HG03457 (cell line): ENCODE data around the gene NDST1.

Experiments used
- ATAC-seq: cut with Tn5 transposase; IDR thresholded peaks from one replicate; pipeline ENCODE4 v1.9.1; 2021; ENCODE audit warnings: moderate number of reproducible peaks; ENCODE audit not compliant: unreplicated experiment

The NDST1 gene

DNA sequence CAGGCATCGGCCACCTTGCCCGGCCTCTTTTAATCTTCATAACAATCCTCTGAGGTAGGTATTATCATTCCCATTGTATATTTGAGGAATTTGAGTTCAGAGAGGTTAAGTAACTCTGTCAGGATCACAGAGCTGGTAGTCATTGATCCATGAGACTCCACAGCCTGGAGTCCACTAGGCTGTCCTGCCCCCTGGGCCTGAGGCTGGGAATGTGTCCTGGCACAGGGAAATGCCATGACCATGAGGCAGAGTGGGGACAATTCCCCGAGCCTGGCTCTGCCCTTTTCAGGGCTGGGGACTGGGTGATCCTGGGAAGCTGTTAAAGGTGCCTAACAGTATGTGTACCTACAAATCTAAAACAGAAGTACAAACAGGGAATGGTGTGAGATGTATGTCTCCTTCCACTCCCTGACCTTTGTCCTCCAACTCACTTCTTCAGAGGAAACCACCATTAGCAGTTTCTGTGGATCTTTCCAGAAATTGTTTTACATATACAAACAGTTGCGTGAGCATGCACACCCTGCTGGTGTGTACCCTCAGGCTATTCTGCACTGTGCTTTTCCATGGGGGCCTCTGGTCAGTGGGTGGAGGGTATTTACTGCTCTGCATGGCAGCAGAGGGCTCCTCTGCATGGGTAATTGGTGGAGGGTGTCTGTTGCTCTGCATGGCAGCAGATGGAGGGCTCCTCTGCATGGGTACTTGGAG is 53.8 kb downstream of the NDST1 start:
- no peak for ATAC-seq

DNA sequence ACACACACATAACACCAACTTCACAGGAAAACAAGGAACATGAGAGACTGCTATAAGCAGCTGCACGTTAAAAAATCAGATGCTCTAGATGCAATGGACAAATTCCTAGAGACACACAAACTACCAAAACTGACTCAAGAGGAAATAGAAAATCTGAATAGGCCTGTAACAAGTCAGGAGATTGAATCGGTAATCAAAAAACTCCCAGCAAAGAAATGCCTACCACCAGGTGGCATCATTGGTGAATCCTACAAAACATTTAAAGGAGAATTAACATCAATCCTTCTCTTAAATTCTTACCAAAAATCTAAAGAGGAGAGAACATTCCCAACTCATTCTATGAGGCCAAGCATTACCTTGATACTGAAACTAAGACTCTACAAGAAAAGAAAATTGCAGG is 54.9 kb downstream of the NDST1 start:
- ATAC-seq, result no peak

DNA sequence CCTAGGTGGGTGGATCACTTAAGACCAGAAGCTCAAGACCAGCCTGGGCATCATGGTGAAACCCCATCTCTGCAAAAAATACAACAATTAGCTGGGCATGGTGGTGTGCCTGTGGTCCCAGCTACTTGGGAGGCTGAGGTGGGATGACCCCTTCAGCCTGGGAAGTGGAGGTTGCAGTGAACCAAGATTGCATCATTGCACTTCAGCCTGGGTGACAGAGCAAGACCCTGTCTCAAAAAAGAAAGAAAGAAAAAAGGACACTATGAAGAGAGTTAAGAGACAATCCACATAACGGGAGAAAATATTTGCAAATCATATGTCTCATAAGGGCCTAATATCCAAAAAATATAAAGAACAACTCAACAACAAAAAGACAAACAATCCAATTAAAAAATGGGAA is 57.9 kb downstream of the NDST1 start:
- ATAC-seq, result no peak

DNA sequence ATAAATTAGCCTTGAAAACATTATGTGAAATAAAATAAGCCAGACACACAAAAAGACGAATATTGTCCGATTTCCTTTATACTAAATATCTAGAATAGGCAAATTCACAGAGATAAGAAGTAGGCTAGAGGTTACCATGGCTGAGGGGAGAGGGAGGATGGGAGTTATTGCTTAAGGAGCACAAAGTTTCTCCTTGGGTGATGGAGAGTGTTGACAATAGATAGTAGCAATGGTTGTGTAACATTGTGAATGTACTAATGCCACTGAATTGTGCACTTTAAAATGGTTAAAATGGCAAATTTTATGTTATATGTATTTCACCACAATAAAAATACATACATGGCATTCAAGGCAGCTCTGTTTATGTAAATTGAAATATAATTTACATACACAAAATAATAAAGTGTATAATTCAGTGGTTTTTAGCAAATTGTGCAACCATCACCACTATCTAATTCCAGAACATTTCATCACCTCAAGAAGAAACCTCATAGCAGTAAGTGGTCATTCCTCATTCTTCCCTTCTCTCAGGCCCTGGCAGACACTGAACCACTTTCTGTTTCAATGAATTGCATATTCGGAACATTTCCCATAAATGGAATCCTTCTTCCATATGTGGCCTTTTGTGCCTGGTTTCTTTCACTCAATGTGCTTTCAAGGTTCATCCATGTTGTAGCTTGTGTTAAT is 59.2 kb downstream of the NDST1 start:
- no peak for ATAC-seq

DNA sequence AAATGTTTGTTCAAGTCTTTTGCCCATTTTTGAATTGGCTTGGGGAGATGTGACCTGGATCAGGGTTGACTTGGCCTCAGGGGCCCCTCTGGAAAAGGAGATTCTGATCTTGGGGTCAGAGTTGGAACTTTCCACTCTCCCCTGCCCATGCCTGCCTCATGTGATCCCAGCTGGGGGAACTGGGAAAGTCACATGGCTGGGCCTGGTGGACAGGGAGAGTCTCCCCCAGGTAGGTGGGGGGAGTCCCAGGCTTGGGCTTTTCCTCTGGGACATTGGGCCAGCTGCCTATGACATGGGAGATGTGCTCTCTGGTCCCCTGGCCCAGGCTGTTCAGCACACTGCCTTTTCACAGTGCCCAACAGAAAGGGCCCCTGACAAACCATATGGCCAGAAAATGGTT is 60.7 kb downstream of the NDST1 start:
- no peak for ATAC-seq

DNA sequence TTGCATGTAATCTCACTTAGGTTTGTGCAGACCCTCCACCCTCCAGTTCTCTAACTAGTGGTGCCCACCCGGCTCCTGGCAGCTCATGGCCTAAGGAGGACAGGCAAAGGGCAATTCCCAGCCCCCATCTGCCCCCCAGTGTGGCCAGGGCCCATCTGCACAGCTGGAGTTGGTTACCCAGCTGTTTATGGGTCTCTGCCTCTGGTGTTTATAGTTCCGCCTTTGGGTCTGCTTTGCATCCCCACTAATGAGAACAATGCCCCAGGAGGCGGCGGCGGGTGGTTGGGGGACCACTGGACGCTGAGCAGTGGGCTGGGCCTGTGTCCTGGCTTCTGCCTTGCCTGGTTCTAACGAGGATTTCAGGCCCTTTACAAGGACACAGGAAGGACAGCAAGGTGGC is 62.4 kb downstream of the NDST1 start:
- no peak for ATAC-seq

DNA sequence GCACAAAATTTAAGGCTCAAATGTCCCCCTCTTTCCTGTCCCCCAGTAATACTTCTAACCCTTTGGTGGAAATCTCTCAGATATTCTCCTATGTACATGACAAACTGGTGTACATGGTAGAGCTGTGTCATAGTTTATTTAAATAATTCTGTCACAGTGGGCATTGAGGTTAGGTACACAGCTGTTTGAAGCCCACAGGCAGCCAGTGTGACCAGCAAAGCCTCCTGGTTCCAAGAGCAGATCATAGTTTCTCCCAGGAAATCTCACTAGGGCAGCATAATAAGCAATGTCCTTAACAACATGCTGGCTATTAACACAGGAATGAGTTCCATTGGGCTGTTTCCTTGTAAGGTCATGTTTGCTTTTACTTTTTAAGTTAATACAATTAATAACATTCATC is 63.9 kb downstream of the NDST1 start:
- ATAC-seq, result no peak

DNA sequence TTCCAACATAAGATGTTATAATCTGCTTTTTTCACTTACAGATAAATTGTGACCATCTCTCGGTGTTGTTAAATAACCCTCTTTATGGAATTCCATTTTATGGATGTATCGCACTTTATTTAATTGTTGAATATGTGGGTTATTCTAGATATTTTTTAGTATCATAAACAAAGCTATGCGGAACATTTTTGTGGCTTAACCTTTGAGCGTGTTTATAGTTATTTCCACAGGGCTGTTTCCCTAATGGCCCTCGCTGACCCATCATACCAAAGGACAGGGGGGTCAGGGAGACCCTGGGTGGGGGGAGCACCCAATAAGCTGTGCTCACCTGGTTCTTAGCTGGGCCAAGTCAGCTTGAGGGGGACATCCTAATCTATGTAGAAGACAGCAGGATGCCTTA is 65.3 kb downstream of the NDST1 start:
- no peak for ATAC-seq

DNA sequence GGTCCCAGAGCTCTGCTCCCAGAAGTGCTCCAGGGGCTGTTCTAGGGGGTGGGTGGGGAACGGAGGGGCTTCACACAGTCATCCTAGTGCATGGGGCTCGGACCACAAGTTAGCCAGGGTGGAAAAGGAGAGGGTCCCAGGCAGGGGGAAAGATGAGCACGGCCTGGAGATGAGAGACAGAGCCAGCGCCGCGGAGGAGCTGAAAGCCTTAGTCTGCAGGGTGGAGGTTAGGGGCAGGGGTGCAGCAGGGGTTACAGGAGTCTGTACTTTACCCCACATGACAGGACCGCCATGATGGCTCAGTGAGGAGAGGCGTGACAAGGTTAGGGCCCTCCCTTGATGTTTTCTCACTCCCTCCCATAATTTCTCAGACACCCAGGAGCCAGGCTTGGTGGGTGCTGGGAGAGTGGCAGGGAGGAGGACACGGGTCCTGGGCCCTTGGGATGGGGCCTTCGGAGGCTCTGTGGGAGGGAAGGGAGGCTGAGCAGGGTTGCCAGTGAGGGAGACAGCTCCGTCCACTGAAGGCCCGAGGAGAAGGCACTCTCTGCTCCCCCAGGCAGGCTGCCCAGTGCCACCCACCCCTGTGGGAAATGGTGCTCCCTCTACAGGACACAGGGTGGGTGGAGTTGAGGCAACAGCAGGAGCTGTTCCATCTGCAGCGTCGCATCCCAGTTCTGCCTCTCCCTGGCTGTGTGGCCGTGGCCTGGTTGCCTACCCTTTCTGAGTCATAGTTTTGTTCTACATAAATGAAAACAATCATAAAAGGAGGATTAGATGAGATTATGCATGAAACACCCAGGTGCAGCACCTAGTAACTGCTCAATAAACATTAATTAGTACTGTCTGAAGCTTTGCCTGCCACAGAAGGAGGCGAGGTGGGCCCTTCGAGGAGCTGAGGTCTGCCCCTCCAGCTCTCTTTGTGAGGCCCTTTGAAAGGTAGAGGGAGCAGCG is 66.2 kb downstream of the NDST1 start:
- no peak for ATAC-seq

DNA sequence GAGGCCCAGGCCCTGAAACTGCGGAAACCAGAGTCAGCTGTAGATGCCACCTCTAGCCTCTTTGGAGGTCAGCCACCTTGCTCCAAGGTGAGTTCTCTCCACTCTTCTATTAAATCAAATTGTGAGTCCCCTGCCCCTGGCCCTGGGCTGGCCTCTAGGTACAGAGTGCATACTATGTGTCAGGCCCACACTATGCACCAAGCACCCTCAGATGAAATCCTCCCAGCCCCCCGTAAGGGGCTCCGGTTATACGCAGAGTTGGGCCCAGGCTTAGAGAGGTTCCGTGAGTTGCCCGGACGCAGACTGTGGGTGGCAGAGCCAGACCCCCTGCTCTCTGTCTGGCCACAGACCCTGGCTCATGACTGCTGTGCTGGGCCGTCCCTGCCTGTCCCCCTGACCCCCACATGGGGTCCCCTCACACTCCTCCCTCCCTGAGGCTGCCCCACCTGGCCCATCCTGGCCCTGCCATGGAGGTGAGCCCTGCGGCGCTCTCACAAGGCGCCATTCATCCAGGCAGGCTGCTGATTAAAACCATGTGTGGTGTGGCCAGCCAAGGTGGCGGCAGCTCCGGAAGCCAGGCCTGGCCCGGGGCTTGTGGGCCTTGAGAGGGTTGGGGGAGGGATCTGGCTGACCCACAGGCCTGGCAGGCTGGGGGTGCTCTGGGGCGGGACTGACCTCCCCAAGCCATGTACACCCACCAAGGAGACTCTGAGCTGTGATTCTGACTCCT is 67.1 kb downstream of the NDST1 start:
- ATAC-seq, result no peak

DNA sequence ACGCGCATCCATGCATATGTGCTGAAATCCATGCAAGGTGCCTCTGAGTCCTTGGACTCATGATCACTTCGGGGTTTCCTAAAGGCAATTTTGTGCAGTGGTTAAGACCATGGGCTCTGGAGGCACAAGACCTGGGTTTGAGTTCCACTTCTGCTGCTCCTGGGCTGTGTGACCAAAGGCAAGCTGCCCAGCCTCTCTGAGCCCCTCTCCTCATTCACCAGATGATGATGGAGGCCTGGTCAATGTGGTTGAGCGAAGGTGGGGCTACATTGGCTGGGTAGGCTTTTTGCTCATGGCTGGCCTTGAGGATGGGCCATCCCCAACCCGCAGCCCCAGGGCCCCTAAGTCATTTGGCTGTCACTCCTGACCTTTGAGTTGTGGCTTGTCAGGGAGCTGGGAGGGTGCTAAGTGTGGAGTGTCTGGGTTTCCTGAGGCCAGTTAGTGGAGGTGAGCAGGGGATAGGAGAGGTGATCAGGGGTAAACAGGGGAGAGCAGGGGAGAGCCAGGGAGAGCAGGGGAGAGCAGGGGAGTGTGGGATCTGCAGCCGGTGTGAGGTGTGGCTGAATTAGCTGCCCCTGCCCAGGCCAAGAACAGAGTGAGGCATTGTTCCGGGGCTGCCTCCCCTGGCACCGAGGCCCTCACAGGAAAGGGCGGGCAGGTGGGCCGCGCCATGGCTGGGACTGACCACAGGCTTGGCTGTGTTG is 68.0 kb downstream of the NDST1 start:
- ATAC-seq, result no peak

DNA sequence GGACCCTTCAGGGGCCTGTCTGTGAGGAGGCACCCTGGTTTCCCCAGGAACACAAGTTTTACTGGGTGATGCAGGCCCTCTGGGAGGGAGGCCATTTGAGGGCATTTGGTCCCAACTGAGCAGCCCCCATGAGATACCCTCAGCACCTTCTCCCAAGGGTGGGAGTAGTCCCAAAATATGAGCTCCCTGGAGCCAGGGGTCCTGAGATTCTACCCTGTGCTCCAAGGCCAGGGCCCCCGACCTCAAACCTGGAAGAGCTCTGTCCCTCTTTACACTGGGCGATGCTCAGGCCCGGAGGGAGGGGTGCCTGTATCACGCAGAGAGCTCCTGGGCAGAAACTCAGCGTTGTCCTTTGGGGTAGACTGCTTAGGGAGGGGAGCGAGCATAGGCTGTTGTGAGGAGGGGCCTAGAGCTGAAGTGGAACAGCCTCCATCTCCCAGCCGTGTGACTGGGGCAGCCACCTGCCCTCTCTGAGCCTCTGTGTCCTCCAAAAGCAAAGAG is 68.6 kb downstream of the NDST1 start:
- ATAC-seq, result no peak

DNA sequence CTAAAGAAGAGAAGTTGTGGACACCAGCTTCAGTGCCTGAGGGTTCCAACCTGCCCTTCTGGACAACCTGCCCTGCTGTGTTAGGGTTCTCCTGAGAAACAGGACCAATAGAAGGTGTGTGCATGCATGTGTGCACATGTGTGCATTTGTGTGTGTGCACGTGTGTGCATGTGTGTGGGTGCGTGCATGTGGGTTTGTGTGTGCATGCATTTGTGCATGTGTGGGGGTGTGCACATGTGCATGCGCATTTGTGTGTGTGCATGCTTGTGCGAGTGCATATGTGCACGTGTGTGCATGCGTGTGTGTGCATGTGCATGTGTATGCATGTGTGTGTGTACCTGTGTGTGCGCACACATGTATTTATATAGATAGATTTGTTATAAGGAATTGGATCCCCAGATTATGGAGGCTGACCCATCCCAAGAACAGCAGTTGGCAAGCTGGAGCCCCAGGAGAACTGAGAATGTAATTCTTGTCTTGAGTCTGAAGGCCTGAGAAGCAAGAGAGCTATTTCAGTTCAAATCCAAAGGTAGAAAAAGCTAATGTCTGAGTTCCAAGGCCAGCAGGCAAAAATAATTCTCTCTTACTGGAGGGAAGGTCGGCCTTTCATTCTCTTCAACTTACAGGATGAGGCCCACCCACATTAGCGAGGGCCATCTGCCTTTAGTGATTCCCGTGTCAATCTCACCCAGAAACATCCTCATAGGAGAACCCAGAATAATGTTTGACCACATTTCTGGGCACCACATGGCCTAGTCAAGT is 69.6 kb downstream of the NDST1 start:
- no peak for ATAC-seq

DNA sequence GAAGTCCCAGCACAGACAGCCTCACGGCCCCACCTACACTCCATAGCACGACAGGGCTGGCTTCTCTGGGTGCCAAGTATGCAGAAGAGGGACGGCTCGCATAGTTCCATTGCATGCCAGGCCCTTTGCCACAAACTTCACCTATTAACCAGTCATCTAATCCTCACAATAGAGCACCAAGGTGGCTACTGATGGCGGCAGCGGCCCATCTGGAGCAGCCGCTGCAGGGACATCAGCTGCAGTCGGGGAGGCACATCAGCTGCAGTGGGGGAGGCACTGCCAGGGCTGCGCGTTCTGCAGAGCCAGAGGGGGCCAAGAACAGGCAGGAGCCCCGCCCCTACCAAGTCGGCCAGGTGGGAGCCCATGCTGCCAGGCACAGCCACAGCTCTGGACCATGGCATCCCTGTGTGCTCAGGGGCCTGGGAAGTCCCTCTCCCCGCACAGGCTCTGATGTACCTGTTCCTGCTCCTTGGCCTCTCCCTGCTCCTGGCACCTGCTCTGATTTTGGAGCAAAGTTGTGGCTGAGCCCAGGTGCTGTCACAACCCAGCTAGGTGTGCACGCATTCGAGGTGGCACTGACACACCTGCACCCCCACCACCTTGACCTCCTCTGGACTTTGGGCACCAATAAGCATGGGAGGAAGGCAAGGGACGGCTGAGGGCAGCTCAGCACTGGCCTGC is 71.0 kb downstream of the NDST1 start:
- ATAC-seq, result no peak

DNA sequence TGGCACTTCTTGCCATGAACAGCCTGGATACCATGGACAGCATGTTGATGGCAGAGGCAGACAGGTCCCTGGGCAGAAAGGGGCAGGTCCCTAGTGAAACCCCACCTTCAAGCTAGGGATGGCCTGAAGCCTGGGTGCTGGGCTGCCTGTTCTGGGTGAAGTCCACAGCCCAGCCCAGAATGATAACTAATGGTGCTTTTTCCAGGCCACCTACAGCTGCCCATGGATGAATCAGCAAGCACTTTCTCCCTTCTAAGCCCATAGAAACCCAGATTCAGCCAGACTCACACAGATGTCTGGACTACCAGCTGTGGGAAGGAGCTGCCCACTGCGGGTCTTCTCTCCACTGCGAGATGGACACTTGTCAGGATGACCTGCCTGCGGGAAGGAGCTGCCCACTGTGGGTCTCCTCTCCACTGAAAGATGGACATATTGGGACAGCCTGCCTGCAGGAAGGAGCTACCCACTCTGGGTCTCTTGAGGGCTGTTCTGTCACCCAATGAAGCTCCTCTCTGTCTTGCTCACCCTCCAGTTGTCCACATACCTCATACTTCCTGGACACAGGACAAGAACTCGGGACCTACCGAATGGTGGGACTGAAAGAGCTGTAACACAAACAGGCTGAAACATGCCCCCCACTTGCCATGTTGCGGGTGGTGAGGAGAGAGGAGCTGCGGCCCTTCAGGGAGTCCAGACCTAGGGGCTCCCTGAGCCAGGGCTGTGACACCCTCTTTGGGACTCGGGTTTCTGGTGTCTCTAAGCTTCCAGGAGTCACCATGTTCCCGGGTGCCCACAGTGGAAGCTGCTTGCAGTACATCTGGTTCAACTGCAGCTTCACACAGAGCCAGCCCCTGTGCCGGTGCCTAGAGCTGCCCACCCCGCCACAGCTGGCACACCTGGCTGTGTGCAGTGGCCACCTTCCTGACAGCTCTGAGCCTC is 71.8 kb downstream of the NDST1 start:
- ATAC-seq, result no peak

DNA sequence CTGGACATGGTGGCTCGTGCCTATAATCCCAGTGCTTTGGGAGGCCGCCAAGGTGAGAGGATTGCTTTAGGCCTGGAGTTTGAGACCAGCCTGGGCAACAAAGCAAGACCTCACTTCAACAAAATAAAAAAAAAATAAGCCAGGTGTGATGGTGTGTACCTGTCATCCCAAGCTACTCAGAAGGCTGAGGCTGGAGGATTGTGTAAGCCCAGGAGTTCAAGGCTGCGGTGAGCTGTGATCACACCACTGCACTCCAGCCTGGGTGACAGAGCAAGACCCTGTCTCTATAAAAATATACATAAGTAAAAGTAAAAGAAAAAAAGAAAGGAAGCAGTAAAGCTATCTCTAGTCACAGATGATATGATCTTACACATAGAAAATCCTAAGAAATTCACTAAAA is 73.0 kb downstream of the NDST1 start:
- ATAC-seq, result no peak

DNA sequence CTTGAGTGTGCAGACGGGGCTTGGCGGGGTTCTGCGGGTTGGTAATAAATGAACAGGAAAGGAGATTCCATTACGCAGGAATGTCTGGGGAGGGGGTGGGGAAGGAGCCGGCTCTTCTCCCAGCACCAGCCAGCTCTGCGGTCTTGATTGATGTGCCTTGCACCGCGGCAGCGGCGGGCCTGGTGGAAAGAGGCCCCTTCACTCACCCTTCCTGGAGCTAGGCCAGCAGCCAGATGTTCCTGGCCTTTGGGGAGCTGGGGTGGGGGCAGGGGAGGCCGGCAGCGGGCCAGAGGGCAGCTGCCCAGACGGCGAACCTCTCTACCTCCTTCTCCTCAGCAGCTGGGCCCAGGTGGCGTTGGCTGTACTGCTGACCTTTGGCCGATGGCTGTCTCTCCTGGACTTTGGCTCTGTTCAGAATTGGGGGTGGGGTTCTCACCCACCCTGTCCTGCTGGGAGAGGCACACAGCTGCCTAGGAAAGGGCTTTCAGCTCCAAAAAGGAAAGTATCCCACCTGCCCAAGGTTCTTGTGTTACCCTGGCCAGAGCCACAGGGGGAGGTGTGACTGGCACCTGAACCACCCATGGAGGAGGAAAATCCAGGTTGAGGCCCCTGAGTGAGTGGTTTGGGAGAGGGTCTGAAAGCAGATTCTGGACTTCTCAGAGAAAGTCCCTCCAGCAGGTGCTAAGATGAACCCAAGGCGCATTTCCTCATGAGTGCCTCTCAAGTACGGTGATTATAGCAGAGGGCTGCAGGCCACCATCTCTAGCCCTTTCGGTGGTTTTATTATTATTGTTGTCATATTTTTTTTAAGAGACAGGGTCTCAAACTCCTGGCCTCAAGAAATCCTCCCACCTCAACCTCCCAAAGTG is 74.5 kb downstream of the NDST1 start:
- no peak for ATAC-seq
